PC-9 (cell line): ENCODE data around the gene UFC1.

ENCODE experiments used
- CTCF ChIP-seq: fragments of 200-600 bp; sonication (generic); conservative IDR thresholded peaks from 2 replicates; pipeline ENCODE4 v1.6.1; 2017; ENCODE audit warnings: mixed run types, antibody characterized with exemption, mild to moderate bottlenecking, moderate library complexity
- EZH2 ChIP-seq: fragments of 200-600 bp; sonication (generic); IDR thresholded peaks from 2 replicates; pipeline ENCODE4 v1.8.0; 2017; ENCODE audit warnings: antibody characterized with exemption, low read depth

- TF ChIP-seq CTCF, result no peak
- TF ChIP-seq EZH2, result no peak
These were observed 44.6 kb downstream of the UFC1 start for GRCh38 chr1:161198194-161198896.
